Activated T-helper 2 cell treated with anti-CD3 and anti-CD28 coated beads, Interferon-gamma antibody, Interleukin-2, Interleukin-4, amounts not matched to agents 10 μg/mL and 5 μg/mL and 100 μg/mL, durations not matched to agents 14 hours and 24 hours and 36 hours (primary cell): ENCODE results near the gene AKAP6. TPM values are rescaled to one million over a fixed set of nuclear protein-coding genes. Genes with fewer than 3 reads are reported as not detected.

ENCODE experiments used
- DNase-seq: peaks from one replicate; pipeline ENCODE4 v3.0.0; 2021; ENCODE audit warnings: low spot score
- H3K27ac Mint-ChIP-seq: one replicate; pipeline ENCODE4 v1.8.0; 2021; ENCODE audit warnings: mixed read lengths
- H3K27me3 Mint-ChIP-seq: one replicate; pipeline ENCODE4 v1.8.0; 2021; ENCODE audit warnings: low read depth, mixed read lengths
- H3K36me3 Mint-ChIP-seq: one replicate; pipeline ENCODE4 v1.8.0; 2021; ENCODE audit warnings: low read depth, mixed read lengths
- H3K4me1 Mint-ChIP-seq: one replicate; pipeline ENCODE4 v1.8.0; 2021; ENCODE audit warnings: low read depth, mixed read lengths
- H3K4me3 Mint-ChIP-seq: one replicate; pipeline ENCODE4 v1.8.0; 2021; ENCODE audit warnings: low read depth, mild to moderate bottlenecking, moderate library complexity, mixed read lengths
- H3K9me3 Mint-ChIP-seq: one replicate; pipeline ENCODE4 v1.8.0; 2021; ENCODE audit warnings: mixed read lengths
- intact Hi-C: fragments of 100-400 bp; cut with micrococcal nuclease; formaldehyde crosslinking; loops from one replicate; pipeline ENCODE4 v1.15.1; 2023
- total RNA-seq: library from RNA; stranded (reverse); gene quantifications from 2 replicates; pipeline ENCODE4 v1.2.3, GENCODE V29; 2022

Gene AKAP6
- total RNA-seq, 1 donor from 2014 or later, result 1.0 TPM

GRCh38 chr14:32827514-32827913, 498.4 kb downstream of the AKAP6 start:
- Mint-ChIP-seq H3K4me3 (no peak overlapping the region), H3K9me3 (peaks cover 4% of the 10 kb centered on the region), H3K36me3 (no peaks in the 10 kb centered on the region), H3K27ac (no peak overlapping the region), H3K27me3 (no peaks in the 10 kb centered on the region), H3K4me1 (no peaks in the 10 kb centered on the region)
- intact Hi-C loops, result no loop called here
- no peak for DNase-seq

- intact Hi-C loops, result no loop called here
- Mint-ChIP-seq H3K27me3 (no peaks in the 10 kb centered on the region), H3K4me3 (no peak overlapping the region), H3K9me3 (no peaks in the 10 kb centered on the region), H3K4me1 (no peaks in the 10 kb centered on the region), H3K27ac (no peak overlapping the region), H3K36me3 (no peaks in the 10 kb centered on the region)
- no peak for DNase-seq
Observed at GRCh38 chr14:32835924-32836323, 506.8 kb downstream of the AKAP6 start.

GRCh38 chr14:32841698-32842097, 512.6 kb downstream of the AKAP6 start:
- no peaks in the 10 kb centered on the region for H3K27me3 Mint-ChIP-seq
- H3K27ac Mint-ChIP-seq, result no peak overlapping the region
- no peaks in the 10 kb centered on the region for H3K36me3 Mint-ChIP-seq
- no peaks in the 10 kb centered on the region for H3K4me1 Mint-ChIP-seq
- no peak for DNase-seq
- intact Hi-C loops, result no loop called here
- no peak overlapping the region for H3K4me3 Mint-ChIP-seq
- H3K9me3 Mint-ChIP-seq, result peaks cover 9% of the 10 kb centered on the region

- no peaks in the 10 kb centered on the region for H3K36me3 Mint-ChIP-seq
- H3K9me3 Mint-ChIP-seq, result peaks cover 9% of the 10 kb centered on the region
- no peaks in the 10 kb centered on the region for H3K27me3 Mint-ChIP-seq
- H3K27ac Mint-ChIP-seq, result no peak overlapping the region
- no peak overlapping the region for H3K4me3 Mint-ChIP-seq
- intact Hi-C loops, result no loop called here
- H3K4me1 Mint-ChIP-seq, result no peaks in the 10 kb centered on the region
- no peak for DNase-seq
Observed at GRCh38 chr14:32846821-32847365, 517.8 kb downstream of the AKAP6 start.

- no peak overlapping the region for H3K4me3 Mint-ChIP-seq
- DNase-seq, result no peak
- H3K36me3 Mint-ChIP-seq, result no peaks in the 10 kb centered on the region
- H3K27ac Mint-ChIP-seq, result no peak overlapping the region
- H3K4me1 Mint-ChIP-seq, result no peaks in the 10 kb centered on the region
- H3K27me3 Mint-ChIP-seq, result no peaks in the 10 kb centered on the region
- intact Hi-C loops, result no loop called here
- peaks cover 11% of the 10 kb centered on the region for H3K9me3 Mint-ChIP-seq
Observed at GRCh38 chr14:32847867-32848266, 518.8 kb downstream of the AKAP6 start.

GRCh38 chr14:32865827-32866376, 536.8 kb downstream of the AKAP6 start:
- no peaks in the 10 kb centered on the region for H3K36me3 Mint-ChIP-seq
- no peak overlapping the region for H3K4me3 Mint-ChIP-seq
- no peak overlapping the region for H3K27ac Mint-ChIP-seq
- intact Hi-C loops, result no loop called here
- DNase-seq, result no peak
- H3K9me3 Mint-ChIP-seq, result peaks cover 4% of the 10 kb centered on the region
- no peaks in the 10 kb centered on the region for H3K4me1 Mint-ChIP-seq
- no peaks in the 10 kb centered on the region for H3K27me3 Mint-ChIP-seq

GRCh38 chr14:32883188-32883587, 554.1 kb downstream of the AKAP6 start:
- H3K36me3 Mint-ChIP-seq, result no peaks in the 10 kb centered on the region
- intact Hi-C loops, result no loop called here
- H3K9me3 Mint-ChIP-seq, result peaks cover 9% of the 10 kb centered on the region
- DNase-seq, result no peak
- no peak overlapping the region for H3K4me3 Mint-ChIP-seq
- H3K4me1 Mint-ChIP-seq, result no peaks in the 10 kb centered on the region
- no peaks in the 10 kb centered on the region for H3K27me3 Mint-ChIP-seq
- no peak overlapping the region for H3K27ac Mint-ChIP-seq

Other genes starting within 250 kb of the AKAP6 start
- gene RNU6-7, start 127.3 kb upstream of the AKAP6 start, total RNA-seq, result not detected in 2 replicates
- gene RNU6-8, start 126.0 kb upstream of the AKAP6 start, total RNA-seq, result not detected in 2 replicates